ENCODE results near the gene KAT6B. TPM values are rescaled to one million over a fixed set of nuclear protein-coding genes. Genes with fewer than 3 reads are reported as not detected.

KAT6B gene
- total RNA-seq, 1 donor, result 86.4 TPM

DNA sequence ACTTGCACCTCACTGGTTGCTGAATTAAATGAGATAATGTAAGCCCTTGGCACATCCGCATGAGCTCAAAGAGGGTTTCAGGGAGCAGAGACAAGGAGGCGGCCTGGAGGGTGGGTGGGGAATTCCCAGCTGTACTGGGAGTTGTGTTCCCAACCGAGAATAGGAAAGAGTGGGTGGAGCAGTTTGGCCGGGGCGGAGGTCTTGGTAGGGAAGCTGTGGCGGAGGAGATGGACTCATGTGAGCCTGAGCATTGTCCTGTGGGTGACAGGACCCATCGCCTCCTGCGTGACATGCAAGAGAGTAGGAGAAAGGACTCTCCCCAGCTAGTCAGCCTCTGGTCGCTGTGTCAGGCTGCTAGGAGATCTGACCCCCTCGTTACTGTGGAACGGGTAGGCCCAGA, 244.1 kb downstream of the KAT6B start:
- no peaks in the 10 kb centered on the region for H3K27me3 ChIP-seq (ENCODE audit: insufficient read depth, low read length)
- no peaks in the 10 kb centered on the region for H3K9me3 ChIP-seq (ENCODE audit: low read depth, low read length)
- H3K4me3 ChIP-seq (ENCODE audit: low read length), result no peak overlapping the region
- no peaks in the 10 kb centered on the region for H3K4me1 ChIP-seq (ENCODE audit: insufficient read depth, low read length)

DNA sequence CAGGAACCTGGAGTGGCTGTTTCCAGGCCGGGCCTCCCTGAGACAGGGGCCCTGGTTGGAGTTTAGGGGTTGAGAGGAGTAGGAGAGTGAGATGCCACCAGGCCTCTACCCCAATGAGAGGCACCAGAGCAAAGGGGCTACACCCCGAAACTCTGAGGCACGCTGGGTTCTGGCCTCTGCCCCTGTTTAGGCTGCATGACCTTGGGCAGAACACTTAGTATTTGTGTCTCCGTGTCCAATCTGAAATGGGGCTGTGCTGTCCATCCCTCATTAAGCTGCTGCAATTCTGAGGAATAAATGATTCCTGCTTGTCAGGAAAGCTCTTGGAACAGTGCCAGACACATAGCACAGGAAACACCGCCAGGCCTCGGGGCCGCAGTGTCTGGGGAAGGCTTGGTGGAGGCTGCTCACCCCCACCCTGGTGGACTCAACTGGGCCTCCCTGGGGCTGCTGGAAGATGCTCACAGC, 244.6 kb downstream of the KAT6B start:
- Histone ChIP-seq H3K9me3 (ENCODE audit: low read depth, low read length) (no peaks in the 10 kb centered on the region), H3K4me3 (ENCODE audit: low read length) (no peak overlapping the region), H3K4me1 (ENCODE audit: insufficient read depth, low read length) (no peaks in the 10 kb centered on the region), H3K27me3 (ENCODE audit: insufficient read depth, low read length) (no peaks in the 10 kb centered on the region)

DNA sequence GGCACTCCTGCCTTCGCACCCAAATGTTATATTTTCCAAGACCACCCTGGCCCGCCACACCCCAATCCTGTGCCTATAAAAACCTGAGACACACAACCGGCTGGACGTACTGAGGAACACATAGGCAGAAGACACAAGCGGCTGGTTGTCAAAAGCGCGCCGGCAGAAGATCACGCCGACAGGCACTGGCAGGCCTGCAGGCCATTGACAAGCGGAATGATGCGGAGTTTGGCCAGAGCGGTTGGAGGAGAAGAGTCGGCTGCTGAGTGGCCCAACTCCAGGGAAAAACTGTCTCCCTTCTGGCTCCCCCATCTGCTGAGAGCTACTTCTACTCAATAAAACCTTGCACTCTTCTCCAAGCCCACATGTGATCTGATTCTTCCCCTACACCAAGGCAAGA, 245.4 kb downstream of the KAT6B start:
- Histone ChIP-seq H3K9me3 (ENCODE audit: low read depth, low read length) (no peaks in the 10 kb centered on the region), H3K27me3 (ENCODE audit: insufficient read depth, low read length) (no peaks in the 10 kb centered on the region)

DNA sequence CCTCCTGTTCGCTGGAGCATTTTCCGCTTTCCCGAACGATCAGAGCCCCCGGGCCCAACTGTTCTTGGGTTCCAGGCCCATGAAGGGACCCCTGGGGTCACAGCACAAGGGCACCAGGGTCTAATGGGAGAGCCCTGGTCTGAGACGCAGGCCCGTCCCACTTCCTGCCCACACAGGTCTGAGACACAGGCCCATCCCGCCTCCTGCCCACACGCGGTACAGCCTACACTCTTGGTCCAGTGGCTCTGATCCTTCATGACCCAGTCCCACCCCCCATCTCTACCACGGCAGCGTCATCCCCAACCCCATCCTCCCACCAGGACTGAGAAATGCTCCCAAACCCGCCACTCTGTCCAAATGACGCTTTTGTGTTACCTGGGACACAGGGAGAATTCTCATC, 246.3 kb downstream of the KAT6B start:
- H3K4me1 ChIP-seq (ENCODE audit: insufficient read depth, low read length), result no peaks in the 10 kb centered on the region

More for the DNA sequence above, 245.4 kb downstream of the KAT6B start:
- no peak overlapping the region for H3K4me3 ChIP-seq (ENCODE audit: low read length)
- H3K4me1 ChIP-seq (ENCODE audit: insufficient read depth, low read length), result no peaks in the 10 kb centered on the region

DNA sequence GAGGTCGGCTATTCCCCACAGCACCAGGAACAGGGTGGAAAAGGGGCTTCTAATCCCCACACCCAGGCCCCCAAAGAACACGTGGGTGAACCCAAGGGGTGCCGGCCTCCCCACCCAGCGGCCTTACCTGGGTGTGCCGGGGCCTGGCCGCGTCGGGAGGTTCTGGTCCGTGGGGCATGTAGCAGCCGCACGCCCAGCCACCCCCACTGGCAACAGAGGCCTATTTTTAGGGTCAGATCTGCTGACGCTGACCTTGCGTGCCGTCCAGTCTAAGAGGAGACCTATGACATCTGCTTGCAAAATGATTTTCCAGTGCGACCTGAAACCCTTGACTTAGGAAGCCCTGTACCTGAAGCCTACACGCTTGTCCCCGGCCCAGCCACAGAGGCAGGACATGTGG, 247.0 kb downstream of the KAT6B start:
- H3K27me3 ChIP-seq (ENCODE audit: insufficient read depth, low read length), result no peaks in the 10 kb centered on the region
- H3K4me3 ChIP-seq (ENCODE audit: low read length), result no peak overlapping the region
- H3K4me1 ChIP-seq (ENCODE audit: insufficient read depth, low read length), result no peaks in the 10 kb centered on the region
- no peaks in the 10 kb centered on the region for H3K9me3 ChIP-seq (ENCODE audit: low read depth, low read length)

More for the DNA sequence above, 246.3 kb downstream of the KAT6B start:
- Histone ChIP-seq H3K4me3 (ENCODE audit: low read length) (no peak overlapping the region), H3K9me3 (ENCODE audit: low read depth, low read length) (no peaks in the 10 kb centered on the region), H3K27me3 (ENCODE audit: insufficient read depth, low read length) (no peaks in the 10 kb centered on the region)

DNA sequence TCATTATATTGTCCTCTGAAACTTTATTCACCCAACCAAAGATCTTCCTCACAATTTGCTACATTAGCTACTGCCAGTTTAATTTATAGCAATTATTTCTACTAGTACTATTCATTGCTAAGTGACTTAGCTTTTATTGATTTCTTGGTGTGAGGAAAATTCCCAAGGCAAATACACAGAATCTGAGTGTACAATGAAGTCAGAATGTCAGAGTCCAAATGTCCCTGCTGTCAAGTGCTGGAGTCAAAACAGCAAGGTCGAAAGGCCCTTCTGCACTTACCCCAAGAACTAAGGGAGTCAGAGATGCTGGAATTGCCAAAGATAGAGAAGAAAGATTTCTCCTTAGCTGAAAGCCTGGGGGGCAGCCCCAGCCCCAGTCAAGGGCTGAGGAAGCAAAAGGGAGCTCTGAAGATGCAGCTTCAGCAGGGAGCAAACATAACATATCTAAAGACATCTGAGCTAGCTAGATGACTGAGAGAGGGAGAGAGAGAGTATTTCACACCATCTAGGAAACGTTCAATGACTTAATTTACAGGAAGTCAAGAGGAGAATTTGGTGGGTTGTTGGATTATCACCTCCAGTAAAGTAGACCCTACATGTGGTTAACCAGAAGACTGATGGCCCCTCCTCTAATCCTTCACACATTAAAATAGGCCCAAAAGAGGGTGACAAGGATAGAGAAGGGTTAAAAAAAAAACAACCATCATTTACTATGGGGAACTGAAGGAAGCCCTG, 248.5 kb downstream of the KAT6B start:
- Histone ChIP-seq H3K9me3 (ENCODE audit: low read depth, low read length) (no peaks in the 10 kb centered on the region), H3K27me3 (ENCODE audit: insufficient read depth, low read length) (no peaks in the 10 kb centered on the region)

DNA sequence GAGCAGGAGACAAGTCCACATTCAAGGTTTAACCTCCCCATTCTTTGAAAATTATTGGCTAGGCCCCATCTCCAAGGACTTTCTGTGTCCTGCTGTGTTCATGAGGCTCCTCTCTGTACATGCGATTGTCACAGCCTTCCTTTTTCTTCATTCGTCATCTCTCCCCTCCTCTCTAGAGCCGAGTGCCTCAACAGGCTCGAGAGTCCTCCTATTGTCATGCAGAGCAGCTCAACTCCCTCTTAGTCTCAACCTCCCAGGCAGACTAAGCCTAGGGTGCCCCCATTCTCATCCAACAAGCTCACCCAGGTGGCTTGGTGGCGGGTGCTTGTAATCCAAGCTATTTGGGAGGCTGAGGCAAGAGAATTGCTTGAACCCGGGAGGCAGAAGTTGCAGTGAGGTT, 249.9 kb downstream of the KAT6B start:
- H3K9me3 ChIP-seq (ENCODE audit: low read depth, low read length), result no peaks in the 10 kb centered on the region
- no peak overlapping the region for H3K4me3 ChIP-seq (ENCODE audit: low read length)
- no peaks in the 10 kb centered on the region for H3K4me1 ChIP-seq (ENCODE audit: insufficient read depth, low read length)
- H3K27me3 ChIP-seq (ENCODE audit: insufficient read depth, low read length), result no peaks in the 10 kb centered on the region

More for the DNA sequence above, 248.5 kb downstream of the KAT6B start:
- H3K4me3 ChIP-seq (ENCODE audit: low read length), result no peak overlapping the region
- H3K4me1 ChIP-seq (ENCODE audit: insufficient read depth, low read length), result no peaks in the 10 kb centered on the region

DNA sequence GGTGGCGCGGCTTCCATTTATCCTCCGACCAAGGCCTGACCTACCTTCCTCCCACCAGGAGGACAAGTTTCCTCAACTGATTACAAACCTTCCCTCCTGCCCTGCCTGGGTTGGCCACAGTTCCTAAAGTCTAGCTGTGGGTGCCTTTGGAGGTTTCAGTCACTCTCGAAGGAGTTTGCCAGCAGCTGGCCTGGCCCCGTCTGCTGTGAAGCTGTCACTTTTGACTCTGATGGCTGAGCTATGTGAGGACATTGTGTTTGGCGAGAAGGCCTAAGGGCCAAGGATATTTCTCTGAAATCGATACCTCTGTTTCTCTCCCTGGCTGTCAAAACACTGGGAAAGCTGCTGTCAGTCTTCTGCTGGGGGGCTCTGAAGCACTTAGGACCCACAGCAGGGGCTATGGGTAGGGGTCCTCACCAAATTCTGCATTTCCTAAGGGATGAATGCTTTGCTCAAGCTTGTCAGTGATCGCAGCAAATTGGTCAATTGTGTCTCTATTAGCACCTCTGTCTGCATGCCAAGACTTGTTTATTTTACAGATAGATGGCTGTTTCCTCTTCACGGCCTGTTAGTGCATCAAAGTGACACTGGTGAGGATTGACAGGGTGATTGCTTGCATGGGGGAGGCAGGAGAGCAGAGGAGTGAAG, 253.2 kb downstream of the KAT6B start:
- Histone ChIP-seq H3K4me3 (ENCODE audit: low read length) (no peak overlapping the region), H3K9me3 (ENCODE audit: low read depth, low read length) (no peaks in the 10 kb centered on the region), H3K4me1 (ENCODE audit: insufficient read depth, low read length) (no peaks in the 10 kb centered on the region)

DNA sequence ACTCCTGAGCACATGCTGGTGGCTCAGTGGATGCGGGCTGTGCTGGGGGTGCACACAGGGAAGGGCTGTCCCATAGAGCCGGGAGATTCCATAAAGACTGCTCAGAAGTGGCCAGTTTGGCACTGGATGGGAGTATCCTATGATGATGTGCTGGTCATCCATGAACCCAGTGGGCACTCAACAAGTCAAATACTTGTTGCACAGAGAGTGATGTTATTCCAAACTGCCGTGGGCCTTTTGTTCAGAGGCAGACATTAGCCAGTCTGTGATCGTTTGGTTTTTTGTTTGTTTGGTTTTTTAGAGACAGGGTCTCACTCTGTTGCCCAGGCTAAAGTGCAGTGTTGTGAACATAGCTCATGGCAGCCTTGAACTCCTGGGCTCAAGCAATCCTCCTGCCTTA, 254.2 kb downstream of the KAT6B start:
- H3K27me3 ChIP-seq (ENCODE audit: insufficient read depth, low read length), result no peaks in the 10 kb centered on the region
- H3K9me3 ChIP-seq (ENCODE audit: low read depth, low read length), result no peaks in the 10 kb centered on the region
- no peak overlapping the region for H3K4me3 ChIP-seq (ENCODE audit: low read length)
- no peaks in the 10 kb centered on the region for H3K4me1 ChIP-seq (ENCODE audit: insufficient read depth, low read length)

More for the DNA sequence above, 253.2 kb downstream of the KAT6B start:
- H3K27me3 ChIP-seq (ENCODE audit: insufficient read depth, low read length), result no peaks in the 10 kb centered on the region

DNA sequence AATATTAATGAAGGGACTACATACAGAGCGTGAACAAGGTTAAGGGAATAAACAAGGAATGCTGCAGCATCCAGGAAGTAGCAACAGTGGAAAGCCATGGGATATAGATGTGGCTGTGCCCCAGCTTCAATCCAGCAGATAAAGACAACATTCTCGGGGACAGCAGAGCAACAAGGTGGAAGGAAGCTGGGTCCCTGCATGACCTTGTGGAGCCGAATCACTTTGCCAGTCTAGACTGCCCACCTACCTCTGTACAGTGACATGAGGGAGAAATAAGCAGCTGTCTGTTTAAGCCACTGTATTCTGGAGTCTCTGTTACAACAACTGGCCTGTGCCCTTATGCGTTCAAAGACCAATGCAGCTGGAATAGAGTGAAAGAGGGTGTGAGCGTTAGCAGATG, 255.0 kb downstream of the KAT6B start:
- no peaks in the 10 kb centered on the region for H3K4me1 ChIP-seq (ENCODE audit: insufficient read depth, low read length)
- H3K27me3 ChIP-seq (ENCODE audit: insufficient read depth, low read length), result no peaks in the 10 kb centered on the region
- H3K4me3 ChIP-seq (ENCODE audit: low read length), result no peak overlapping the region

More for the DNA sequence above, 255.0 kb downstream of the KAT6B start:
- no peaks in the 10 kb centered on the region for H3K9me3 ChIP-seq (ENCODE audit: low read depth, low read length)
